Lung (tissue), 12 donors: ENCODE measurements around the gene ANP32A. TPM values are rescaled to one million over a fixed set of nuclear protein-coding genes. Genes with fewer than 3 reads are reported as not detected.

Source experiments
- ATAC-seq: fragments of 200-7000 bp; cut with Tn5 transposase; one replicate; pipeline ENCODE4 v1.9.1; 2020; ENCODE audit warnings: moderate number of reproducible peaks; ENCODE audit not compliant: insufficient read depth, low FRiP score
- DNase-seq, 3 donors: peaks; one replicate each; pipeline ENCODE4 v3.0.0-alpha.2; 2013 to 2017
- H3K27ac ChIP-seq, 2 donors: one replicate each; pipeline ENCODE4 v1.5.1; 2013; ENCODE audit warnings: mild to moderate bottlenecking in 2 of 2, moderate library complexity in 2 of 2, control low read depth in 1 of 2, inconsistent platforms in 1 of 2, low read depth in 1 of 2, low read length in 1 of 2
- H3K27me3 ChIP-seq, 3 donors: one replicate each; pipeline ENCODE4 v1.5.1; 2013; ENCODE audit warnings: low read length in 2 of 3; ENCODE audit not compliant: control insufficient read depth in 3 of 3, insufficient read depth in 3 of 3
- H3K36me3 ChIP-seq, 4 donors: one replicate each; pipeline ENCODE4 v1.5.1; 2013; ENCODE audit warnings: low read length in 4 of 4, mild to moderate bottlenecking in 1 of 4, moderate library complexity in 1 of 4; ENCODE audit not compliant: control insufficient read depth in 4 of 4, insufficient read depth in 4 of 4
- H3K4me1 ChIP-seq, 5 donors: one replicate each; pipeline ENCODE4 v1.5.1; 2013; ENCODE audit warnings: low read length in 5 of 5, mild to moderate bottlenecking in 2 of 5, moderate library complexity in 1 of 5; ENCODE audit not compliant: control insufficient read depth in 5 of 5, insufficient read depth in 5 of 5
- H3K4me3 ChIP-seq: one replicate; pipeline ENCODE4 v1.5.1; 2013; ENCODE audit warnings: mild to moderate bottlenecking, control low read depth, moderate library complexity
- H3K9ac ChIP-seq, 2 donors: one replicate each; pipeline ENCODE4 v1.5.1; 2013; ENCODE audit warnings: low read length in 2 of 2, control low read depth in 1 of 2; ENCODE audit not compliant: insufficient read depth in 1 of 2
- H3K9me3 ChIP-seq, 4 donors: one replicate each; pipeline ENCODE4 v1.5.1; 2013; ENCODE audit warnings: low read length in 3 of 4, mild to moderate bottlenecking in 1 of 4, moderate library complexity in 1 of 4; ENCODE audit not compliant: control insufficient read depth in 4 of 4, insufficient read depth in 3 of 4
- WGBS, 2 donors: extraction: QIAGEN DNeasy Blood & Tissue Kit; methylation state at CpG; one replicate each; pipeline ENCODE4 v1.1.7; 2013; 5-methylcytosine and 5-hydroxymethylcytosine counted together
- polyA plus RNA-seq, 2 donors: library from polyadenylated mRNA; stranded (reverse); fragments of 200-250 nt; gene quantifications; one replicate each; pipeline ENCODE4 v1.2.1, GENCODE V29; 2013
- total RNA-seq, 2 donors: library from RNA; depleted of rRNA in 1 of 2; stranded (reverse); fragments of >200 nt in 1 of 2; gene quantifications; one replicate each; pipeline ENCODE4 v1.2.1, GENCODE V29; 2014 to 2021
- TF ChIP-seq, protein P1 (sequence below): IDR thresholded peaks from 2 replicates; pipeline ENCODE4 v1.5.1; 2012; ENCODE audit warnings: mild to moderate bottlenecking; ENCODE audit errors: control extremely low read depth, extremely low read depth
- donor health status: control.
- donor health status: control.
- donor health status: Bipolar disorder and iron deficiency.
- donor health status: healthy.
- donor health status: DM: yes; HTN: yes; CAD: no.

ANP32A gene
- total and polyA plus RNA-seq, 4 donors = 105 to 197 (median 113) TPM

DNA sequence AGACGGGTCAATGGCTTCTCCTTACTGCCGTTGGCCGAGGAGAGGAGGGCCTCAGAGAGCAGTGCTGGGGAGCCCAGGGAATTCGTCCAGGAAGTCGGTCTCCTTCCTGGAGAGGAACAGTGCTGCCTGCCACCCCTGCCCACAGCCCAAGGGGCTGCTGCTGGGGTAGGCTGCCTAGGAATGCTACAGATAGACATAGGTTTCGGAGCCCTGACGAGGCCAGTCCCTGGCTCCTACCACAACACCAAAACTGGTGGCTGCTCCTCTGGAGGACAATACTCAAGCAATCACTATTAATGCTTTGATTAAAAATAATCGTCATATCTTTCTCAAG lies 30.5 kb downstream of the ANP32A start:
- peaks cover 14 to 75% (median 63%) of the 10 kb centered on the region in 5 donors for H3K4me1 ChIP-seq
- ATAC-seq (no peak), DNase-seq (no peak)
- peaks cover 6 to 12% (median 10%) of the 10 kb centered on the region in 4 donors for H3K36me3 ChIP-seq
- TF ChIP-seq, protein P1, sequence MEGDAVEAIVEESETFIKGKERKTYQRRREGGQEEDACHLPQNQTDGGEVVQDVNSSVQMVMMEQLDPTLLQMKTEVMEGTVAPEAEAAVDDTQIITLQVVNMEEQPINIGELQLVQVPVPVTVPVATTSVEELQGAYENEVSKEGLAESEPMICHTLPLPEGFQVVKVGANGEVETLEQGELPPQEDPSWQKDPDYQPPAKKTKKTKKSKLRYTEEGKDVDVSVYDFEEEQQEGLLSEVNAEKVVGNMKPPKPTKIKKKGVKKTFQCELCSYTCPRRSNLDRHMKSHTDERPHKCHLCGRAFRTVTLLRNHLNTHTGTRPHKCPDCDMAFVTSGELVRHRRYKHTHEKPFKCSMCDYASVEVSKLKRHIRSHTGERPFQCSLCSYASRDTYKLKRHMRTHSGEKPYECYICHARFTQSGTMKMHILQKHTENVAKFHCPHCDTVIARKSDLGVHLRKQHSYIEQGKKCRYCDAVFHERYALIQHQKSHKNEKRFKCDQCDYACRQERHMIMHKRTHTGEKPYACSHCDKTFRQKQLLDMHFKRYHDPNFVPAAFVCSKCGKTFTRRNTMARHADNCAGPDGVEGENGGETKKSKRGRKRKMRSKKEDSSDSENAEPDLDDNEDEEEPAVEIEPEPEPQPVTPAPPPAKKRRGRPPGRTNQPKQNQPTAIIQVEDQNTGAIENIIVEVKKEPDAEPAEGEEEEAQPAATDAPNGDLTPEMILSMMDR = no peak
- WGBS, 2 donors = 40 to 42% methylated on average over 8 of the region's 8 CpGs
- H3K27ac ChIP-seq = peak overlapping the region; percentile 5 to 22
- no peaks in the 10 kb centered on the region for H3K27me3 ChIP-seq
- H3K9ac ChIP-seq = no peak overlapping the region
- no peak overlapping the region for H3K4me3 ChIP-seq
- H3K9me3 ChIP-seq = no peaks in the 10 kb centered on the region

DNA sequence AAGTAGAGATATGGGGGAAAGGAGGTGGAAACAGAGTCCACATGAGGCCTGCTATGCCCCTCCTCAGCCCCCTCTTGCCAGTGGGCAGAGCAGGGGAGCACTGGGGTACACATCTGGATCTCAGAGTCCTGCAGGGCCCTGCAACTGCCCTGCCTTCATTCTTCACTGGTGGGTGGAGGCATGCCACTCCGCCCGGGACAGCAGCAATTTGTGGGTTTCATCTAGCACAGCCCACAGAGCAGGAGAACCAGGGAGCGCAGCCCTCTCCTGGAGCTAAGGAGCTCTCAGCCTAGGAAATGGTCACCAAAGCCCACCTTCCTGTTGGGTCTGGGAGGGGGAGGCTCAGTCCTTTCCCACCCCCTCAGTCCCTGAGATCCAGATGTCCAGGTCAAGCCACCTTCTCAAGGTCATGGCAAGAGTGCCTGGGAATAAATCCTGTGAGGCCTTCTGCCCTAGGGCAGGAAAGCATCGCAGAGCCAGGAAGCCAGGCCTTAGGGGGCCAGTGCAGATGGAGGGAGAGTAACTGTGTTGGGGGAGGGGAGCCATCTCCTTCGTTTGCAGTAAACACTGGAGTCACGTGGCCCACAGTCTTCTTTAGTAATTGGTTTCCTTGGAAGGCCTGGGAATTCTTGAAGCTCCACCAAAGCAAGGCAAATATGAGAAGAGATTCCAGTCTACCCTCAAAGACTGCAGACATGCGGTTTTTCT lies 31.0 kb downstream of the ANP32A start:
- Histone ChIP-seq H3K4me1 (peaks cover 14 to 70% (median 58%) of the 10 kb centered on the region in 5 donors), H3K9ac (no peak overlapping the region), H3K9me3 (no peaks in the 10 kb centered on the region), H3K27me3 (no peaks in the 10 kb centered on the region), H3K36me3 (peaks cover 6 to 16% (median 13%) of the 10 kb centered on the region in 4 donors), H3K4me3 (no peak overlapping the region), H3K27ac (peak overlapping the region; percentile 5 to 22)
- WGBS, 2 donors = 41 to 42% methylated on average over 7 of the region's 7 CpGs
- TF ChIP-seq, protein P1 = no peak
- no peak for ATAC-seq
- peak; percentile 60 to 86 (median 76) for DNase-seq

DNA sequence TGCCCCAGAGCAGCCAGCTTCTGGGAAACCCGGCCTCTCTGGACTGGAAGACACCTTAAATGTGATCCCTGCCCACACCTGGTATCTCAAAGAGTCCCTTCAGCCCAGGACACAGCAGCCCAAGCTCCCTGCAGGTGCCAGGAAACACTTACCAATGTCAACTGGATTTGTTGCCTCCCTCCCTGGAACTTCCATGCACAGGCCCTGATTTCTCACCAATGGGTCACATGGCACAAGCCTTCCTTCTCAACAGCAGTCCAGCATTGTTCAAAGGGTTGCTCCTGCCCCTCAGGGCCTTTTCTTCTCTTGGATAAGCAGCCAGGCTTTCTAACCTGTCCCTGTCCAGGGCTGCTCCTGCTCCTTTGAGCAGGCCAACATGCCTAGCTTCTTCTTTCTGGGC lies 31.6 kb downstream of the ANP32A start:
- Histone ChIP-seq H3K9ac (no peak overlapping the region), H3K4me1 (peaks cover 14 to 64% (median 52%) of the 10 kb centered on the region in 5 donors), H3K27me3 (no peaks in the 10 kb centered on the region), H3K36me3 (peaks cover 6 to 20% (median 15%) of the 10 kb centered on the region in 4 donors), H3K4me3 (no peak overlapping the region), H3K27ac (peak overlapping the region in 1 of 2 donors; percentile 22), H3K9me3 (no peaks in the 10 kb centered on the region)
- no peak for ATAC-seq
- 72 to 88% methylated on average over 1 of the region's 1 CpG for WGBS, 2 donors
- no peak for DNase-seq
- TF ChIP-seq, protein P1 = no peak
